GM23338 (cell line): ENCODE results near the gene DCST1. TPM values are rescaled to one million over a fixed set of nuclear protein-coding genes. Genes with fewer than 3 reads are reported as not detected.

Source experiments
- ATAC-seq: fragments of 200-7000 bp; cut with Tn5 transposase; 3 replicates; pipeline ENCODE4 v1.9.1; 2020
- DNase-seq: peaks from one replicate; pipeline ENCODE4 v3.0.0-alpha.2; 2015; ENCODE audit warnings: low spot score
- H2AFZ ChIP-seq: fragments of 200-600 bp; sonication (generic); 2 replicates; pipeline ENCODE4 v1.8.0; 2016; ENCODE audit warnings: antibody characterized with exemption, mild to moderate bottlenecking, moderate library complexity
- H3F3A ChIP-seq: fragments of 200-600 bp; sonication (generic); replicated peaks from 2 replicates; pipeline ENCODE4 v1.8.0; 2017; ENCODE audit warnings: antibody characterized with exemption, mixed run types, low read depth
- H3K27ac ChIP-seq: fragments of 200-600 bp; sonication (generic); 2 replicates; pipeline ENCODE4 v1.6.1; 2016; ENCODE audit warnings: low read depth
- H3K27me3 ChIP-seq: fragments of 200-600 bp; sonication (generic); 2 replicates; pipeline ENCODE4 v1.8.0; 2016; ENCODE audit warnings: mild to moderate bottlenecking, mixed run types, moderate library complexity; ENCODE audit not compliant: insufficient read depth
- H3K36me3 ChIP-seq: fragments of 200-600 bp; sonication (generic); 2 replicates; pipeline ENCODE4 v1.8.0; 2016; ENCODE audit warnings: mild to moderate bottlenecking; ENCODE audit not compliant: insufficient read depth
- H3K4me1 ChIP-seq: fragments of 200-600 bp; sonication (generic); 2 replicates; pipeline ENCODE4 v1.8.0; 2016; ENCODE audit warnings: mild to moderate bottlenecking, moderate library complexity; ENCODE audit not compliant: insufficient read depth
- H3K4me2 ChIP-seq: fragments of 200-600 bp; sonication (generic); 2 replicates; pipeline ENCODE4 v1.7.1; 2017; ENCODE audit warnings: mixed run types
- H3K4me3 ChIP-seq: fragments of 200-600 bp; sonication (generic); 2 replicates; pipeline ENCODE4 v1.6.1; 2016; ENCODE audit warnings: mixed run types
- H3K79me2 ChIP-seq: fragments of 200-600 bp; sonication (generic); replicated peaks from 2 replicates; pipeline ENCODE4 v1.8.0; 2017; ENCODE audit warnings: mild to moderate bottlenecking; ENCODE audit not compliant: insufficient read depth
- H3K9me2 ChIP-seq: fragments of 200-600 bp; sonication (generic); 2 replicates; pipeline ENCODE4 v1.8.0; 2017; ENCODE audit not compliant: insufficient read depth
- H4K20me1 ChIP-seq: fragments of 200-600 bp; sonication (generic); replicated peaks from 2 replicates; pipeline ENCODE4 v1.8.0; 2017; ENCODE audit warnings: mild to moderate bottlenecking; ENCODE audit not compliant: insufficient read depth
- H3K27ac Mint-ChIP-seq: 2 replicates; pipeline ENCODE4 v1.8.0; 2020; ENCODE audit warnings: inconsistent platforms, mild to moderate bottlenecking, moderate library complexity, mixed read lengths
- H3K27me3 Mint-ChIP-seq: 3 replicates; pipeline ENCODE4 v1.8.0; 2022; ENCODE audit warnings: low read depth, mild to moderate bottlenecking, moderate library complexity, mixed read lengths, inconsistent platforms; ENCODE audit not compliant: insufficient read depth, poor library complexity
- H3K36me3 Mint-ChIP-seq: 3 replicates; pipeline ENCODE4 v1.8.0; 2021; ENCODE audit warnings: low read depth, mild to moderate bottlenecking, inconsistent platforms, moderate library complexity, mixed read lengths
- H3K4me1 Mint-ChIP-seq: 3 replicates; pipeline ENCODE4 v1.8.0; 2020; ENCODE audit warnings: mild to moderate bottlenecking, inconsistent platforms, mixed read lengths
- H3K4me3 Mint-ChIP-seq: 3 replicates; pipeline ENCODE4 v1.8.0; 2021; ENCODE audit warnings: moderate library complexity, mild to moderate bottlenecking, inconsistent platforms, mixed read lengths
- H3K9me3 Mint-ChIP-seq: 3 replicates; pipeline ENCODE4 v1.8.0; 2020; ENCODE audit warnings: moderate library complexity, mild to moderate bottlenecking, inconsistent platforms, mixed read lengths
- CREB1 ChIP-seq: fragments of 250-450 bp; sonication (Bioruptor Pico); IDR thresholded peaks from 2 replicates; pipeline ENCODE4 v1.5.0; 2020; ENCODE audit warnings: low read depth, mild to moderate bottlenecking, moderate library complexity
- CTCF ChIP-seq, 2 experiments: fragments of 200-600 bp in 1 of 2; sonication (generic) in 1 of 2; conservative IDR thresholded peaks; 2 replicates each; pipeline versions ENCODE4 v1.5.1 to v1.6.1; 2016 to 2017; ENCODE audit warnings: antibody characterized with exemption in 2 of 2, low read depth in 2 of 2, mild to moderate bottlenecking in 2 of 2, moderate library complexity in 1 of 2
- EZH2 ChIP-seq: fragments of 200-600 bp; sonication (generic); IDR thresholded peaks from one replicate; pipeline ENCODE4 v1.8.0; 2017; ENCODE audit warnings: antibody characterized with exemption, mild to moderate bottlenecking, low read depth; ENCODE audit not compliant: unreplicated experiment
- EZH2phosphoT487 ChIP-seq: fragments of 200-600 bp; sonication (generic); IDR thresholded peaks from one replicate; pipeline ENCODE4 v1.8.1; 2018; ENCODE audit warnings: antibody characterized with exemption; ENCODE audit not compliant: unreplicated experiment
- JUNB ChIP-seq: IDR thresholded peaks from one replicate; pipeline ENCODE4 v1.6.1; 2016; ENCODE audit warnings: antibody characterized with exemption; ENCODE audit not compliant: unreplicated experiment
- NANOG ChIP-seq: IDR thresholded peaks from 2 replicates; pipeline ENCODE4 v1.6.1; 2016; ENCODE audit warnings: antibody characterized with exemption, borderline replicate concordance
- POLR2AphosphoS5 ChIP-seq: IDR thresholded peaks from 2 replicates; pipeline ENCODE4 v1.6.1; 2016; ENCODE audit warnings: antibody characterized with exemption, low read depth
- STAT1 ChIP-seq: IDR thresholded peaks from one replicate; pipeline ENCODE4 v1.6.1; 2016; ENCODE audit warnings: antibody characterized with exemption; ENCODE audit not compliant: unreplicated experiment
- ZNF114 ChIP-seq: fragments of 250-450 bp; sonication (Bioruptor Pico); IDR thresholded peaks from 2 replicates; pipeline ENCODE4 v1.5.0; 2020; ENCODE audit warnings: mild to moderate bottlenecking, moderate library complexity
- ZNF331 ChIP-seq: fragments of 250-450 bp; sonication (Bioruptor Pico); IDR thresholded peaks from 2 replicates; pipeline ENCODE4 v1.5.0; 2020; ENCODE audit warnings: low read depth, mild to moderate bottlenecking, moderate library complexity
- polyA plus RNA-seq: library from polyadenylated mRNA; unstranded; fragments of >200 nt; fragmentation: Nextera tagmentation; extraction: Ambion mirVana; gene quantifications from 2 replicates; pipeline ENCODE4 v1.2.1, GENCODE V29; 2016
- total RNA-seq: library from RNA; depleted of rRNA; stranded (reverse); fragments of >200 nt; shearing (Covaris generic); gene quantifications from 2 replicates; pipeline ENCODE4 v1.2.3, GENCODE V29; 2014
- TF ChIP-seq, protein P1 (sequence below): IDR thresholded peaks from one replicate; pipeline ENCODE4 v1.6.1; 2018; ENCODE audit warnings: antibody characterized with exemption; ENCODE audit not compliant: unreplicated experiment
- TF ChIP-seq, protein P2 (sequence below): IDR thresholded peaks from 2 replicates; pipeline ENCODE4 v1.6.1; 2016; ENCODE audit warnings: antibody characterized with exemption
- TF ChIP-seq, protein P3 (sequence below): fragments of 250-450 bp; sonication (Bioruptor Pico); IDR thresholded peaks from 2 replicates; pipeline ENCODE4 v1.5.0; 2020; ENCODE audit warnings: mild to moderate bottlenecking, moderate library complexity

Gene DCST1
- total and polyA plus RNA-seq, 2 experiments from 2014 or later, result not detected

DNA sequence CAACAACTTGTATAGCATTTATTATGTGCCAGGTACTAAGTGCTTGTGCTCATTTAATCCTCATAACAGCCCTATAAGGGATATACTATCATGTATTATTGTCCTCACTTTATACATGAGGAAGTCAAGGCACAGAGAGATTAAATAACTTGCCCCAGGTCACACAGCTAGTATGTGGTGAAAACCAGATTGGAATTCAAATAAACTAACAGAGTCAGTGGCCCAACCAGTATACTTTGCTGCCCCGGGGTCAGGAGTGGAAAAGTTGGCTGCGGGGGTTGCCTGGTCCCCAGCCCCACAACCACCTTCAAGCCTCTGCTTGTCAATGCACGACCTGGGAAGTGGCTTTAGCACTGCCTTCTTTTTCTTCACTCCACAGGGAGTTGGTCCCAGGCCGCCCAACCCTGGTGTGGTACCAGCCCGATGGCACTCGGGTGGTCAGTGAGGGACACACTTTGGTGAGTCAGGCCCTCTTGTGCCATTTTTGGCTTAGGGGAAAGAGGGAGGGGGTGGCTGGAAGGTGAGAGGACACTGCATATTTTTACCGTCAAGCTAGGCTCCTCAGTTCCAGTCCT lies 20.0 kb downstream of the DCST1 start:
- Mint-ChIP-seq H3K4me1 (peaks cover 24% of the 10 kb centered on the region), H3K27ac (no peak overlapping the region), H3K4me3 (no peak overlapping the region), H3K36me3 (no peaks in the 10 kb centered on the region; the same call in 2 of the 3 replicates), H3K9me3 (no peaks in the 10 kb centered on the region; the same call in 2 of the 3 replicates), H3K27me3 (peaks cover 25% of the 10 kb centered on the region)
- Histone ChIP-seq H3K27me3 (peaks cover 24% of the 10 kb centered on the region), H3K27ac (no peak overlapping the region), H3K36me3 (no peaks in the 10 kb centered on the region), H3K4me2 (no peak overlapping the region), H4K20me1 (peaks cover 3% of the 10 kb centered on the region; the same call in 1 of the 2 replicates), H3K79me2 (no peaks in the 10 kb centered on the region), H3F3A (peaks cover 12% of the 10 kb centered on the region; the same call in 1 of the 2 replicates), H3K9me2 (no peaks in the 10 kb centered on the region), H3K4me1 (peaks cover 15% of the 10 kb centered on the region; the same call in 1 of the 2 replicates), H3K4me3 (no peak overlapping the region), H2AFZ (no peak overlapping the region)
- ATAC-seq (no peak), DNase-seq (no peak)
- TF ChIP-seq STAT1 (no peak), POLR2AphosphoS5 (no peak), ZNF331 (CRISPR knock-in tag) (no peak), ZNF114 (no peak), NANOG (no peak), CTCF (conservative IDR thresholded peaks at IDR 0.05; ENCODE audit: low read depth in 2 of 2) (no peak), CREB1 (CRISPR knock-in tag) (no peak), JUNB (no peak), EZH2 (no peak), EZH2phosphoT487 (no peak)
- TF ChIP-seq, protein P1, sequence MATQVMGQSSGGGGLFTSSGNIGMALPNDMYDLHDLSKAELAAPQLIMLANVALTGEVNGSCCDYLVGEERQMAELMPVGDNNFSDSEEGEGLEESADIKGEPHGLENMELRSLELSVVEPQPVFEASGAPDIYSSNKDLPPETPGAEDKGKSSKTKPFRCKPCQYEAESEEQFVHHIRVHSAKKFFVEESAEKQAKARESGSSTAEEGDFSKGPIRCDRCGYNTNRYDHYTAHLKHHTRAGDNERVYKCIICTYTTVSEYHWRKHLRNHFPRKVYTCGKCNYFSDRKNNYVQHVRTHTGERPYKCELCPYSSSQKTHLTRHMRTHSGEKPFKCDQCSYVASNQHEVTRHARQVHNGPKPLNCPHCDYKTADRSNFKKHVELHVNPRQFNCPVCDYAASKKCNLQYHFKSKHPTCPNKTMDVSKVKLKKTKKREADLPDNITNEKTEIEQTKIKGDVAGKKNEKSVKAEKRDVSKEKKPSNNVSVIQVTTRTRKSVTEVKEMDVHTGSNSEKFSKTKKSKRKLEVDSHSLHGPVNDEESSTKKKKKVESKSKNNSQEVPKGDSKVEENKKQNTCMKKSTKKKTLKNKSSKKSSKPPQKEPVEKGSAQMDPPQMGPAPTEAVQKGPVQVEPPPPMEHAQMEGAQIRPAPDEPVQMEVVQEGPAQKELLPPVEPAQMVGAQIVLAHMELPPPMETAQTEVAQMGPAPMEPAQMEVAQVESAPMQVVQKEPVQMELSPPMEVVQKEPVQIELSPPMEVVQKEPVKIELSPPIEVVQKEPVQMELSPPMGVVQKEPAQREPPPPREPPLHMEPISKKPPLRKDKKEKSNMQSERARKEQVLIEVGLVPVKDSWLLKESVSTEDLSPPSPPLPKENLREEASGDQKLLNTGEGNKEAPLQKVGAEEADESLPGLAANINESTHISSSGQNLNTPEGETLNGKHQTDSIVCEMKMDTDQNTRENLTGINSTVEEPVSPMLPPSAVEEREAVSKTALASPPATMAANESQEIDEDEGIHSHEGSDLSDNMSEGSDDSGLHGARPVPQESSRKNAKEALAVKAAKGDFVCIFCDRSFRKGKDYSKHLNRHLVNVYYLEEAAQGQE, result no peak
- TF ChIP-seq, protein P2, sequence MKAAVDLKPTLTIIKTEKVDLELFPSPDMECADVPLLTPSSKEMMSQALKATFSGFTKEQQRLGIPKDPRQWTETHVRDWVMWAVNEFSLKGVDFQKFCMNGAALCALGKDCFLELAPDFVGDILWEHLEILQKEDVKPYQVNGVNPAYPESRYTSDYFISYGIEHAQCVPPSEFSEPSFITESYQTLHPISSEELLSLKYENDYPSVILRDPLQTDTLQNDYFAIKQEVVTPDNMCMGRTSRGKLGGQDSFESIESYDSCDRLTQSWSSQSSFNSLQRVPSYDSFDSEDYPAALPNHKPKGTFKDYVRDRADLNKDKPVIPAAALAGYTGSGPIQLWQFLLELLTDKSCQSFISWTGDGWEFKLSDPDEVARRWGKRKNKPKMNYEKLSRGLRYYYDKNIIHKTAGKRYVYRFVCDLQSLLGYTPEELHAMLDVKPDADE, result no peak
- TF ChIP-seq, protein P3, sequence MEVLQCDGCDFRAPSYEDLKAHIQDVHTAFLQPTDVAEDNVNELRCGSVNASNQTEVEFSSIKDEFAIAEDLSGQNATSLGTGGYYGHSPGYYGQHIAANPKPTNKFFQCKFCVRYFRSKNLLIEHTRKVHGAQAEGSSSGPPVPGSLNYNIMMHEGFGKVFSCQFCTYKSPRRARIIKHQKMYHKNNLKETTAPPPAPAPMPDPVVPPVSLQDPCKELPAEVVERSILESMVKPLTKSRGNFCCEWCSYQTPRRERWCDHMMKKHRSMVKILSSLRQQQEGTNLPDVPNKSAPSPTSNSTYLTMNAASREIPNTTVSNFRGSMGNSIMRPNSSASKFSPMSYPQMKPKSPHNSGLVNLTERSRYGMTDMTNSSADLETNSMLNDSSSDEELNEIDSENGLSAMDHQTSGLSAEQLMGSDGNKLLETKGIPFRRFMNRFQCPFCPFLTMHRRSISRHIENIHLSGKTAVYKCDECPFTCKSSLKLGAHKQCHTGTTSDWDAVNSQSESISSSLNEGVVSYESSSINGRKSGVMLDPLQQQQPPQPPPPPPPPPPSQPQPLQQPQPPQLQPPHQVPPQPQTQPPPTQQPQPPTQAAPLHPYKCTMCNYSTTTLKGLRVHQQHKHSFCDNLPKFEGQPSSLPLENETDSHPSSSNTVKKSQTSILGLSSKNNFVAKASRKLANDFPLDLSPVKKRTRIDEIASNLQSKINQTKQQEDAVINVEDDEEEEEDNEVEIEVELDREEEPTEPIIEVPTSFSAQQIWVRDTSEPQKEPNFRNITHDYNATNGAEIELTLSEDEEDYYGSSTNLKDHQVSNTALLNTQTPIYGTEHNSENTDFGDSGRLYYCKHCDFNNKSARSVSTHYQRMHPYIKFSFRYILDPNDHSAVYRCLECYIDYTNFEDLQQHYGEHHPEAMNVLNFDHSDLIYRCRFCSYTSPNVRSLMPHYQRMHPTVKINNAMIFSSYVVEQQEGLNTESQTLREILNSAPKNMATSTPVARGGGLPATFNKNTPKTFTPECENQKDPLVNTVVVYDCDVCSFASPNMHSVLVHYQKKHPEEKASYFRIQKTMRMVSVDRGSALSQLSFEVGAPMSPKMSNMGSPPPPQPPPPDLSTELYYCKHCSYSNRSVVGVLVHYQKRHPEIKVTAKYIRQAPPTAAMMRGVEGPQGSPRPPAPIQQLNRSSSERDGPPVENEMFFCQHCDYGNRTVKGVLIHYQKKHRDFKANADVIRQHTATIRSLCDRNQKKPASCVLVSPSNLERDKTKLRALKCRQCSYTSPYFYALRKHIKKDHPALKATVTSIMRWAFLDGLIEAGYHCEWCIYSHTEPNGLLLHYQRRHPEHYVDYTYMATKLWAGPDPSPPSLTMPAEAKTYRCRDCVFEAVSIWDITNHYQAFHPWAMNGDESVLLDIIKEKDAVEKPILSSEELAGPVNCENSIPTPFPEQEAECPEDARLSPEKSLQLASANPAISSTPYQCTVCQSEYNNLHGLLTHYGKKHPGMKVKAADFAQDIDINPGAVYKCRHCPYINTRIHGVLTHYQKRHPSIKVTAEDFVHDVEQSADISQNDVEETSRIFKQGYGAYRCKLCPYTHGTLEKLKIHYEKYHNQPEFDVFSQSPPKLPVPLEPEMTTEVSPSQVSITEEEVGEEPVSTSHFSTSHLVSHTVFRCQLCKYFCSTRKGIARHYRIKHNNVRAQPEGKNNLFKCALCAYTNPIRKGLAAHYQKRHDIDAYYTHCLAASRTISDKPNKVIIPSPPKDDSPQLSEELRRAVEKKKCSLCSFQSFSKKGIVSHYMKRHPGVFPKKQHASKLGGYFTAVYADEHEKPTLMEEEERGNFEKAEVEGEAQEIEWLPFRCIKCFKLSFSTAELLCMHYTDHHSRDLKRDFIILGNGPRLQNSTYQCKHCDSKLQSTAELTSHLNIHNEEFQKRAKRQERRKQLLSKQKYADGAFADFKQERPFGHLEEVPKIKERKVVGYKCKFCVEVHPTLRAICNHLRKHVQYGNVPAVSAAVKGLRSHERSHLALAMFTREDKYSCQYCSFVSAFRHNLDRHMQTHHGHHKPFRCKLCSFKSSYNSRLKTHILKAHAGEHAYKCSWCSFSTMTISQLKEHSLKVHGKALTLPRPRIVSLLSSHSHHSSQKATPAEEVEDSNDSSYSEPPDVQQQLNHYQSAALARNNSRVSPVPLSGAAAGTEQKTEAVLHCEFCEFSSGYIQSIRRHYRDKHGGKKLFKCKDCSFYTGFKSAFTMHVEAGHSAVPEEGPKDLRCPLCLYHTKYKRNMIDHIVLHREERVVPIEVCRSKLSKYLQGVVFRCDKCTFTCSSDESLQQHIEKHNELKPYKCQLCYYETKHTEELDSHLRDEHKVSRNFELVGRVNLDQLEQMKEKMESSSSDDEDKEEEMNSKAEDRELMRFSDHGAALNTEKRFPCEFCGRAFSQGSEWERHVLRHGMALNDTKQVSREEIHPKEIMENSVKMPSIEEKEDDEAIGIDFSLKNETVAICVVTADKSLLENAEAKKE (CRISPR knock-in tag), result no peak
